Osteoblast (primary cell): Measurements from ENCODE around the gene TMOD1. TPM values are rescaled to one million over a fixed set of nuclear protein-coding genes. Genes with fewer than 3 reads are reported as not detected.

Source experiments
- DNase-seq: peaks from one replicate; pipeline ENCODE4 v3.0.0; 2011; ENCODE audit warnings: low spot score, mixed read lengths; ENCODE audit not compliant: insufficient read length; ENCODE audit errors: missing footprints
- H2AFZ ChIP-seq: 2 replicates; pipeline ENCODE4 v1.6.0; 2011; ENCODE audit warnings: mild to moderate bottlenecking, low read length
- H3K27ac ChIP-seq: 2 replicates; pipeline ENCODE4 v1.5.1; 2011; ENCODE audit warnings: mild to moderate bottlenecking, low read depth, low read length, moderate library complexity
- H3K27me3 ChIP-seq: 2 replicates; pipeline ENCODE4 v1.6.0; 2012; ENCODE audit warnings: mild to moderate bottlenecking, control low read depth, inconsistent platforms, low read length, moderate library complexity; ENCODE audit not compliant: insufficient read depth
- H3K36me3 ChIP-seq: 2 replicates; pipeline ENCODE4 v1.5.1; 2011; ENCODE audit warnings: mild to moderate bottlenecking, low read length, control low read depth, moderate library complexity; ENCODE audit not compliant: insufficient read depth
- H3K4me1 ChIP-seq: 2 replicates; pipeline ENCODE4 v1.5.1; 2011; ENCODE audit warnings: mild to moderate bottlenecking, low read length, control low read depth, moderate library complexity; ENCODE audit not compliant: insufficient read depth
- H3K4me2 ChIP-seq: 2 replicates; pipeline ENCODE4 v1.6.0; 2011; ENCODE audit warnings: mild to moderate bottlenecking, low read length; ENCODE audit not compliant: insufficient read depth
- H3K4me3 ChIP-seq: fragments of 200-600 bp; sonication (generic); 3 replicates; pipeline ENCODE4 v1.5.1; 2012; ENCODE audit warnings: mild to moderate bottlenecking, low read length, inconsistent platforms; ENCODE audit not compliant: insufficient read depth
- H3K79me2 ChIP-seq: 2 replicates; pipeline ENCODE4 v1.6.0; 2012; ENCODE audit warnings: mild to moderate bottlenecking, low read length, control low read depth, inconsistent platforms; ENCODE audit not compliant: insufficient read depth
- H3K9me3 ChIP-seq: 2 replicates; pipeline ENCODE4 v1.5.1; 2011; ENCODE audit warnings: low read depth, low read length, control low read depth
- H4K20me1 ChIP-seq: 2 replicates; pipeline ENCODE4 v1.6.0; 2012; ENCODE audit warnings: mild to moderate bottlenecking, low read length, control low read depth; ENCODE audit not compliant: insufficient read depth
- total RNA-seq: library from RNA; depleted of rRNA; stranded (reverse); fragments of >200 nt; gene quantifications from 2 replicates; pipeline ENCODE4 v1.2.3, GENCODE V29; 2012
- TF ChIP-seq, protein P1 (sequence below): IDR thresholded peaks from 2 replicates; pipeline ENCODE4 v1.5.1; 2011; ENCODE audit warnings: mild to moderate bottlenecking, low read depth, low read length, moderate library complexity; ENCODE audit errors: extremely low read depth

Gene TMOD1
- total RNA-seq, 1 donor, result not detected

DNA sequence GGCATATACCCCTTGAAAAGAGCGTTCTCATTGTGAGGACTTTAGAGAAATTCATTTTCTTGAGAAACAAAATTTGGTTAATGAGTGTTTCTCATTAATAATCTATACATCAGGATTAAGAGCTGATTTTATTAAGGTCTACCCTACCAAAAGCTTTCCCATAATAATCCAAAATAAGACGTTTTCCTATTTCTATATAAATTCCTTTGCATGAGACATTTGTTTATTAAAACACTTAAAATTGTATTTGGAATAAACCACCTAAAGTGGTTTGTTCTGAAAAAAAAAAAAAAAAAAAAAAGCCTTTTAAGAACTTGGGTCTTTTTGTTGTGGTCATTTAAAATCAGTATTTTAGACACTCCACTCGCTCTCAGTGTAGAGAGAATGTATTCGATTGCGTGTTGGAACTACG lies 695 bp upstream of the TMOD1 start:
- TF ChIP-seq, protein P1, sequence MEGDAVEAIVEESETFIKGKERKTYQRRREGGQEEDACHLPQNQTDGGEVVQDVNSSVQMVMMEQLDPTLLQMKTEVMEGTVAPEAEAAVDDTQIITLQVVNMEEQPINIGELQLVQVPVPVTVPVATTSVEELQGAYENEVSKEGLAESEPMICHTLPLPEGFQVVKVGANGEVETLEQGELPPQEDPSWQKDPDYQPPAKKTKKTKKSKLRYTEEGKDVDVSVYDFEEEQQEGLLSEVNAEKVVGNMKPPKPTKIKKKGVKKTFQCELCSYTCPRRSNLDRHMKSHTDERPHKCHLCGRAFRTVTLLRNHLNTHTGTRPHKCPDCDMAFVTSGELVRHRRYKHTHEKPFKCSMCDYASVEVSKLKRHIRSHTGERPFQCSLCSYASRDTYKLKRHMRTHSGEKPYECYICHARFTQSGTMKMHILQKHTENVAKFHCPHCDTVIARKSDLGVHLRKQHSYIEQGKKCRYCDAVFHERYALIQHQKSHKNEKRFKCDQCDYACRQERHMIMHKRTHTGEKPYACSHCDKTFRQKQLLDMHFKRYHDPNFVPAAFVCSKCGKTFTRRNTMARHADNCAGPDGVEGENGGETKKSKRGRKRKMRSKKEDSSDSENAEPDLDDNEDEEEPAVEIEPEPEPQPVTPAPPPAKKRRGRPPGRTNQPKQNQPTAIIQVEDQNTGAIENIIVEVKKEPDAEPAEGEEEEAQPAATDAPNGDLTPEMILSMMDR, result no peak
- Histone ChIP-seq H3K4me3 (peak overlapping the region; percentile 12), H3K4me1 (no peaks in the 10 kb centered on the region), H4K20me1 (peaks cover 3% of the 10 kb centered on the region), H3K36me3 (no peaks in the 10 kb centered on the region), H3K27ac (no peak overlapping the region), H3K79me2 (no peaks in the 10 kb centered on the region), H3K27me3 (peaks cover 58% of the 10 kb centered on the region), H3K4me2 (peak overlapping the region; percentile 58), H2AFZ (no peak overlapping the region), H3K9me3 (no peaks in the 10 kb centered on the region)
- DNase-seq, result peak; percentile 58

- Histone ChIP-seq H2AFZ (no peak overlapping the region), H3K79me2 (no peaks in the 10 kb centered on the region), H3K4me3 (peak overlapping the region; percentile 59), H3K9me3 (no peaks in the 10 kb centered on the region), H3K27ac (no peak overlapping the region), H4K20me1 (peaks cover 3% of the 10 kb centered on the region), H3K27me3 (peaks cover 68% of the 10 kb centered on the region), H3K4me2 (peak overlapping the region; percentile 65), H3K4me1 (no peaks in the 10 kb centered on the region), H3K36me3 (no peaks in the 10 kb centered on the region)
- DNase-seq, result no peak
- TF ChIP-seq, protein P1, result no peak
Measured at GRCh38 chr9:97501972-97502221, 431 bp downstream of the TMOD1 start.

DNA sequence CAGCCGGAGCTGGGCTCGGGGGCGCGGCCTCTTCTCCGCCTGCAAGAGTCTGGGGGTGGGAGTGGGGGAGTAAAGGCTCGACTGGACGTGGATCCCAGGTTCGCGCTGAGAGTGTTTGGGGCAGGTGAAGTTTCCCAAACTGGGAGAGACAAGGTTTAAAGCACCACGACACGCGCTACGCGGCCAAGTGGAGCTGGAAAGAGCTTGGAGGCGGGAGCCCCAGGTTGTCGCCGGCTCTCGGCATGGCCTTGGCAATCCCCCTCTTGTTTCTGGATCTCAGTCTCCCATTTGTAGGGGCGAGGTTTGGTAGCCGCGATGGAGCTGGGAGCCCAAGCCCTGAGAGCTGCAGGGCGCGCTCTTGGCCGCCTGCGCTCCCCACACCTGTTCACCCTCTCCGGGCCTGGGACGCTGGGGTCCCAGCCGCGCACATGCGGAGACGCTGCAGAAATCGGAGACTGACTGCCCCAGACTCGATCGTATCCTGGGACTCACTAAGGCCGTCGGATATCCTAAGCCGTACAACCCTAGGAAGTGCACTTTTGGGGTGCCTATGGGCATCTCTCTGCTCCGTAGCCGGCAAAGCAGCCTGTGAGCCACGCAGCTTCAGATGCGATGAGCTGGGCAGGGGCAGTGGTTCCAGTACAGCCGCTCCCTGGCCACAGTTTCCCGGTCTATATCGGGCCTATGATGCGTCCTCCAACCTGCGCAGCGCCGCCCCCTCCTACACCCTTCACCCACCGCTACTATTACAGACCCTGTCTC lies 937 bp downstream of the TMOD1 start:
- Histone ChIP-seq H3K27ac (no peak overlapping the region), H3K36me3 (no peaks in the 10 kb centered on the region), H2AFZ (no peak overlapping the region), H4K20me1 (peaks cover 3% of the 10 kb centered on the region), H3K9me3 (no peaks in the 10 kb centered on the region), H3K4me2 (peak overlapping the region; percentile 65), H3K4me1 (no peaks in the 10 kb centered on the region), H3K27me3 (peaks cover 68% of the 10 kb centered on the region), H3K79me2 (no peaks in the 10 kb centered on the region), H3K4me3 (no peak overlapping the region)
- TF ChIP-seq, protein P1, result no peak
- peak; percentile 87 for DNase-seq

DNA sequence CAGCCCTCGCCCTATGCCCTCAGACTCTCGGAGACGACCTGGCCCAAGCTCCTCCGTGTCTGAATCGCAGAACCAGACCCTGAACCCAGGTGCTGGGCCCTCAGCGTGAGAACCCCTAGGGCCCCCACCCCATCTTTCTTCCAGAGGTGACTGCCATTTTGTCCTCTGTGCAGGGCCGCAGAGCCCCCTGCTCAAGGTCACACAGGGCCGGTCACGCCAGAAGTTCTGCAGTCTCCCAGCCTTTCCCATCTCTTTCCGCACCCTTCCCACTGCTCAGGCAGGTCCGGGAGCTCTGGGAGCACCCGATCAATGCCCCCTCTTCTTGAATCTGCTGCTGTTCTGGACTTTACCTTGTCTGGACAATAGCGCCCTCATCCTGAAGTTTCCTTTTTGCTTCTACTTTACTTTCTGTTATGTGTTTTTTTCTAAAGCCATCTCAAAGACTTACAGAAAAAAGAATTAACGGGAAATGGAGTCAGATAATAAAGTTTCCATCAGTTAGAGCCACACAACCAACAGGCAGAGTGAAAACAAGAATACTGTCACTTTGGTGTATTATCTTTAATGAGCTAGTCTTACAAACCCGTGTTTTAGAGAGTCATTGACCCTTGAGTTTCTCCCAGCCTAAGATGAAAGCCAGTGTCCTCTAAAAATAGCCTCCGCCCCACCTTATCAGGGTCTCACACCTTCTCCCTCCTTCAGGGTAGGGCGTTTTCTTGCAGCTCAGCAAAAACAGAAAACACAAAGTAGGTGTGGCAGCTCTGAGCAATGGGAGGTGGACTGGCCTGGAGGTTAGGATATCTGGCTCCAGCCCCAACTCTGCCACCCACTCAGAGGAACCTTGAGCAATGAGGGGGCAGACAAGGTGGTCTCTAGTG lies 1.8 kb downstream of the TMOD1 start:
- Histone ChIP-seq H3K27ac (no peak overlapping the region), H3K4me1 (no peaks in the 10 kb centered on the region), H4K20me1 (peaks cover 3% of the 10 kb centered on the region), H3K9me3 (no peaks in the 10 kb centered on the region), H3K4me3 (no peak overlapping the region), H3K27me3 (peaks cover 68% of the 10 kb centered on the region), H3K79me2 (no peaks in the 10 kb centered on the region), H2AFZ (no peak overlapping the region), H3K4me2 (no peak overlapping the region), H3K36me3 (no peaks in the 10 kb centered on the region)
- peak; percentile 83 for DNase-seq
- TF ChIP-seq, protein P1, result no peak
